Esophagus squamous epithelium (tissue), 5 donors: ENCODE measurements around the gene DLG2. TPM values are rescaled to one million over a fixed set of nuclear protein-coding genes. Genes with fewer than 3 reads are reported as not detected.

ENCODE experiments used
- DNase-seq: peaks from one replicate; lab custom pipeline; 2025; lab: John Stamatoyannopoulos, UW
- H3K27ac ChIP-seq, 4 donors: fragments of 200-600 bp; sonication (generic); one replicate each; pipeline ENCODE4 v1.5.1; 2016 to 2019; ENCODE audit warnings: mild to moderate bottlenecking in 1 of 4
- H3K27me3 ChIP-seq, 4 donors: fragments of 200-600 bp; sonication (generic); 1 replicate in 3 of 4; 2 replicates in 1 of 4; pipeline versions ENCODE4 v1.5.1 to v1.6.0; 2017 to 2021; ENCODE audit warnings: antibody characterized with exemption in 1 of 4
- H3K36me3 ChIP-seq, 3 donors: fragments of 200-600 bp; sonication (generic); one replicate each; pipeline ENCODE4 v1.5.1; 2016 to 2019
- H3K4me1 ChIP-seq, 3 donors: fragments of 200-600 bp; sonication (generic); one replicate each; pipeline ENCODE4 v1.5.1; 2017 to 2019
- H3K4me3 ChIP-seq, 4 donors: fragments of 200-600 bp; sonication (generic); 1 replicate in 3 of 4; 2 replicates in 1 of 4; pipeline ENCODE4 v1.5.1; 2016 to 2019; ENCODE audit warnings: mild to moderate bottlenecking in 2 of 4, moderate library complexity in 1 of 4
- H3K9me3 ChIP-seq, 3 donors: fragments of 200-600 bp; sonication (generic); one replicate each; pipeline ENCODE4 v1.5.1; 2016 to 2019
- CTCF ChIP-seq, 6 experiments: fragments of 450-650 bp in 4 of 6; fragments of 200-600 bp in 2 of 6; sonication (generic) in 2 of 6; IDR thresholded peaks; one replicate each; pipeline ENCODE4 v1.5.1; 2016 to 2019; ENCODE audit warnings: antibody characterized with exemption in 6 of 6, mild to moderate bottlenecking in 4 of 6, moderate library complexity in 4 of 6
- POLR2A ChIP-seq, 4 donors: fragments of 450-650 bp; IDR thresholded peaks; one replicate each; pipeline ENCODE4 v1.6.1; 2017; ENCODE audit warnings: antibody characterized with exemption in 4 of 4, mild to moderate bottlenecking in 4 of 4, moderate library complexity in 3 of 4
- WGBS, 2 donors: methylation state at CpG; one replicate each; pipeline ENCODE4 v1.1.5; 2018; 5-methylcytosine and 5-hydroxymethylcytosine counted together
- intact Hi-C: fragments of 100-400 bp; cut with DNase I; formaldehyde crosslinking; loops from one replicate; pipeline ENCODE4 v1.15.0; 2022
- total RNA-seq, 4 donors: library from RNA; depleted of rRNA; stranded (reverse); fragments of >200 nt; gene quantifications; one replicate each; pipeline ENCODE4 v1.1.0, GENCODE V29; 2016
- donor health status: DM: yes; HTN: yes; CAD: no.

The DLG2 gene
- total RNA-seq, 4 donors from 2014 or later, result 2.9 to 27.7 (median 12.6) TPM

- no peak overlapping the region for H3K4me3 ChIP-seq
These were observed 1214.3 kb downstream of the DLG2 start for GRCh38 chr11:84412862-84413261.

GRCh38 chr11:84408946-84409411 is 1218.2 kb downstream of the DLG2 start:
- no peak for DNase-seq
- Histone ChIP-seq H3K4me3 (no peak overlapping the region), H3K36me3 (no peaks in the 10 kb centered on the region), H3K9me3 (no peaks in the 10 kb centered on the region), H3K4me1 (no peaks in the 10 kb centered on the region), H3K27me3 (no peaks in the 10 kb centered on the region), H3K27ac (no peak overlapping the region)
- 73 to 84% methylated on average over 3 of the region's 3 CpGs for WGBS, 2 donors
- no peak for TF ChIP-seq POLR2A (IDR thresholded peaks at IDR 0.05)
- TF ChIP-seq CTCF (IDR thresholded peaks at IDR 0.05), result no peak
- intact Hi-C loops, result no loop called here

More at GRCh38 chr11:84412862-84413261, 1214.3 kb downstream of the DLG2 start:
- H3K4me1 ChIP-seq, result no peaks in the 10 kb centered on the region
- H3K36me3 ChIP-seq, result no peaks in the 10 kb centered on the region
- DNase-seq, result no peak
- intact Hi-C loops, result no loop called here
- H3K27ac ChIP-seq, result no peak overlapping the region
- TF ChIP-seq CTCF (IDR thresholded peaks at IDR 0.05), result no peak
- no peak for TF ChIP-seq POLR2A (IDR thresholded peaks at IDR 0.05)
- no peaks in the 10 kb centered on the region for H3K27me3 ChIP-seq
- no peaks in the 10 kb centered on the region for H3K9me3 ChIP-seq

GRCh38 chr11:84407091-84407490 is 1220.1 kb downstream of the DLG2 start:
- Histone ChIP-seq H3K9me3 (no peaks in the 10 kb centered on the region), H3K36me3 (no peaks in the 10 kb centered on the region), H3K4me1 (no peaks in the 10 kb centered on the region), H3K27me3 (no peaks in the 10 kb centered on the region), H3K27ac (no peak overlapping the region), H3K4me3 (no peak overlapping the region)
- no peak for TF ChIP-seq POLR2A (IDR thresholded peaks at IDR 0.05)
- no peak for TF ChIP-seq CTCF (IDR thresholded peaks at IDR 0.05)
- DNase-seq, result no peak
- intact Hi-C loops, result no loop called here
- 61 to 69% methylated on average over 4 of the region's 4 CpGs for WGBS, 2 donors

- no peaks in the 10 kb centered on the region for H3K4me1 ChIP-seq
- no peaks in the 10 kb centered on the region for H3K9me3 ChIP-seq
- H3K4me3 ChIP-seq, result no peak overlapping the region
- no peaks in the 10 kb centered on the region for H3K36me3 ChIP-seq
- TF ChIP-seq CTCF (IDR thresholded peaks at IDR 0.05) (no peak), POLR2A (IDR thresholded peaks at IDR 0.05) (no peak)
- intact Hi-C loops, result no loop called here
- H3K27me3 ChIP-seq, result no peaks in the 10 kb centered on the region
- no peak overlapping the region for H3K27ac ChIP-seq
- 66 to 75% methylated on average over 3 of the region's 3 CpGs for WGBS, 2 donors
- DNase-seq, result no peak
These were observed 1229.0 kb downstream of the DLG2 start for GRCh38 chr11:84398017-84398626.

- WGBS, 2 donors, result 88 to 91% methylated on average over 3 of the region's 3 CpGs
- H3K27me3 ChIP-seq, result no peaks in the 10 kb centered on the region
- H3K4me3 ChIP-seq, result no peak overlapping the region
- no peak overlapping the region for H3K27ac ChIP-seq
- no peaks in the 10 kb centered on the region for H3K36me3 ChIP-seq
- no peak for TF ChIP-seq POLR2A (IDR thresholded peaks at IDR 0.05)
- no peak for TF ChIP-seq CTCF (IDR thresholded peaks at IDR 0.05)
- H3K4me1 ChIP-seq, result no peaks in the 10 kb centered on the region
- H3K9me3 ChIP-seq, result no peaks in the 10 kb centered on the region
- DNase-seq, result no peak
- intact Hi-C loops, result no loop called here
These were observed 1230.6 kb downstream of the DLG2 start for GRCh38 chr11:84396521-84396920.
